ENCODE measurements around the gene ZMYND8. TPM values are rescaled to one million over a fixed set of nuclear protein-coding genes. Genes with fewer than 3 reads are reported as not detected.
"Not testable (repeated sequence)": the region's sequence is repeated elsewhere in the genome, so short reads cannot be mapped to it uniquely, and the experiment has no call there.

Gene ZMYND8
- total RNA-seq, 1 experiment from 2014 or later, result 11.6 TPM

- H3K36me3 ChIP-seq (ENCODE audit: low read depth, low read length), result peaks cover 3% of the 10 kb centered on the region; the same call in 1 of the 2 replicates
- no peaks in the 10 kb centered on the region for H4K20me1 ChIP-seq (ENCODE audit: low read length)
- POLR2A ChIA-PET (ENCODE audit: unreplicated experiment), result no interaction called here
- H3K79me2 ChIP-seq (ENCODE audit: low read length), result no peaks in the 10 kb centered on the region
- no peak overlapping the region for H3K27ac ChIP-seq (ENCODE audit: low read length)
- no peak overlapping the region for H3K4me2 ChIP-seq (ENCODE audit: low read length)
- no peak overlapping the region for H3K4me3 ChIP-seq (ENCODE audit: low read length)
- no peaks in the 10 kb centered on the region for H3K9me3 ChIP-seq (ENCODE audit: low read length)
- CTCF ChIA-PET, result no interaction called here
- no peak overlapping the region for H2AFZ ChIP-seq (ENCODE audit: low read length)
- H3K27me3 ChIP-seq (ENCODE audit: low read length), result no peaks in the 10 kb centered on the region
- TF ChIP-seq EZH2phosphoT487 (IDR thresholded peaks at IDR 0.05; ENCODE audit: borderline replicate concordance, low read length) (no peak), EZH2 (IDR thresholded peaks at IDR 0.05; ENCODE audit: low read length, unreplicated experiment) (no peak), CTCF (conservative IDR thresholded peaks at IDR 0.05; ENCODE audit: low read depth, low read length) (no peak)
- peaks cover 4% of the 10 kb centered on the region; the same call in 1 of the 2 replicates for H3K4me1 ChIP-seq (ENCODE audit: insufficient read depth, low read length)
- BruUV-seq (replicated peaks), result no TSS peak
- no peaks in the 10 kb centered on the region for H3F3A ChIP-seq (ENCODE audit: low read length, unreplicated experiment)
- intact Hi-C loops (cut with micrococcal nuclease), result no loop called here
- no peak overlapping the region for H3K9ac ChIP-seq (ENCODE audit: low read length)
- no peak for ATAC-seq
- no peaks in the 10 kb centered on the region for H3K9me2 ChIP-seq (replicated peaks; ENCODE audit: low read length)
- no peak for DNase-seq
These were observed 94.5 kb downstream of the ZMYND8 start for GRCh38 chr20:47262008-47262364.

GRCh38 chr20:47261161-47261774 lies 95.2 kb downstream of the ZMYND8 start:
- H3K27ac ChIP-seq (ENCODE audit: low read length); H3K4me2 ChIP-seq (ENCODE audit: low read length); H3K9me2 ChIP-seq (replicated peaks; ENCODE audit: low read length); H3K27me3 ChIP-seq (ENCODE audit: low read length); H2AFZ ChIP-seq (ENCODE audit: low read length); H3K79me2 ChIP-seq (ENCODE audit: low read length); H3K9me3 ChIP-seq (ENCODE audit: low read length); H4K20me1 ChIP-seq (ENCODE audit: low read length); H3F3A ChIP-seq (ENCODE audit: low read length, unreplicated experiment); CTCF ChIA-PET; H3K4me1 ChIP-seq (ENCODE audit: insufficient read depth, low read length); DNase-seq; H3K4me3 ChIP-seq (ENCODE audit: low read length); intact Hi-C loops (cut with micrococcal nuclease); BruUV-seq (replicated peaks); H3K36me3 ChIP-seq (ENCODE audit: low read depth, low read length); ATAC-seq; POLR2A ChIA-PET (ENCODE audit: unreplicated experiment); H3K9ac ChIP-seq (ENCODE audit: low read length): not testable (repeated sequence)

- intact Hi-C loops (cut with micrococcal nuclease); ATAC-seq; H3K79me2 ChIP-seq (ENCODE audit: low read length); POLR2A ChIA-PET (ENCODE audit: unreplicated experiment); H3K27ac ChIP-seq (ENCODE audit: low read length); H3K36me3 ChIP-seq (ENCODE audit: low read depth, low read length); H3K27me3 ChIP-seq (ENCODE audit: low read length); DNase-seq; H3K4me3 ChIP-seq (ENCODE audit: low read length); H3K4me2 ChIP-seq (ENCODE audit: low read length); CTCF ChIA-PET; H4K20me1 ChIP-seq (ENCODE audit: low read length); H3K4me1 ChIP-seq (ENCODE audit: insufficient read depth, low read length); H3F3A ChIP-seq (ENCODE audit: low read length, unreplicated experiment); BruUV-seq (replicated peaks); H2AFZ ChIP-seq (ENCODE audit: low read length); H3K9ac ChIP-seq (ENCODE audit: low read length); H3K9me3 ChIP-seq (ENCODE audit: low read length); H3K9me2 ChIP-seq (replicated peaks; ENCODE audit: low read length): not testable (repeated sequence)
These were observed 95.9 kb downstream of the ZMYND8 start for GRCh38 chr20:47260540-47261126.
